HCT116 (cell line): ENCODE results near the gene ARL5B. TPM values are rescaled to one million over a fixed set of nuclear protein-coding genes. Genes with fewer than 3 reads are reported as not detected.

ENCODE experiments used
- ATAC-seq: fragments of 200-7000 bp; cut with Tn5 transposase; 2 replicates; pipeline ENCODE4 v1.9.1; 2020; ENCODE audit warnings: mild to moderate bottlenecking, moderate library complexity
- BruUV-seq: library from RNA; stranded (reverse); fragments of 400-500 nt; replicated peaks from 2 replicates; lab custom pipeline; 2021; lab: Mats Ljungman, UMichigan
- CTCF ChIA-PET: fragments of 300-600 bp; sonication (Branson Sonifier 250); formaldehyde crosslinking; loops from one replicate; lab custom pipeline; 2021; ENCODE audit warnings: antibody characterized with exemption; lab: Charles Lee
- POLR2A ChIA-PET: fragments of 300-600, 350-600 bp; sonication (Branson Sonifier 250); formaldehyde crosslinking; loops from one replicate; lab custom pipeline; 2021; ENCODE audit warnings: antibody characterized with exemption; lab: Charles Lee
- RAD21 ChIA-PET, 2 experiments: fragments of 300-600 bp; sonication (Branson Sonifier 250); formaldehyde crosslinking; loops; one replicate each; lab custom pipeline; 2023; ENCODE audit warnings: low total read pairs in 2 of 2; ENCODE audit not compliant: uncharacterized antibody in 2 of 2, unreplicated experiment in 2 of 2, low non-redundant PET in 1 of 2; lab: Charles Lee
- DNase-seq: peaks from one replicate; pipeline ENCODE4 v3.0.0-alpha.2; 2010; ENCODE audit warnings: low read depth, low spot score
- H2AFZ ChIP-seq: fragments of 200-600 bp; shearing (Covaris generic), sonication (generic); 2 replicates; pipeline ENCODE4 v1.6.1; 2017; ENCODE audit warnings: low read depth, mixed run types, mixed read lengths, antibody characterized with exemption, low read length; ENCODE audit not compliant: poor library complexity, severe bottlenecking
- H3K27ac ChIP-seq: 2 replicates; pipeline ENCODE4 v1.5.1; 2012; ENCODE audit warnings: low read depth, low read length
- H3K27me3 ChIP-seq: fragments of 200-600 bp; sonication (generic); 2 replicates; pipeline ENCODE4 v1.6.1; 2016; ENCODE audit warnings: mixed run types, low read length, mixed read lengths; ENCODE audit not compliant: insufficient read depth
- H3K36me3 ChIP-seq, 2 experiments: fragments of 200-500 bp in 1 of 2; fragments of 200-600 bp in 1 of 2; sonication (Bioruptor generic) in 1 of 2; sonication (generic) in 1 of 2; 2 replicates each; pipeline versions ENCODE4 v1.5.1 to v1.6.1; 2014 to 2016; ENCODE audit warnings: low read length in 2 of 2, inconsistent platforms in 1 of 2, mixed read lengths in 1 of 2, mixed run types in 1 of 2; ENCODE audit not compliant: insufficient read depth in 2 of 2, control insufficient read depth in 1 of 2
- H3K4me1 ChIP-seq, 2 experiments: fragments of 200-600 bp in 1 of 2; sonication (generic) in 1 of 2; 2 replicates each; pipeline versions ENCODE4 v1.5.1 to v1.6.1; 2012 to 2017; ENCODE audit warnings: low read length in 2 of 2, inconsistent platforms in 1 of 2, mild to moderate bottlenecking in 1 of 2, mixed read lengths in 1 of 2, mixed run types in 1 of 2, moderate library complexity in 1 of 2; ENCODE audit not compliant: insufficient read depth in 2 of 2, control insufficient read depth in 1 of 2
- H3K4me2 ChIP-seq: fragments of 200-600 bp; sonication (generic); 2 replicates; pipeline ENCODE4 v1.6.1; 2017; ENCODE audit warnings: mixed run types, low read length, mixed read lengths
- H3K4me3 ChIP-seq, 2 experiments: fragments of 200-600 bp in 1 of 2; sonication (generic) in 1 of 2; replicated peaks in 1 of 2; 2 replicates each; pipeline ENCODE4 v1.5.1; 2011 to 2016; ENCODE audit warnings: low read length in 2 of 2, control low read depth in 1 of 2, low read depth in 1 of 2, mild to moderate bottlenecking in 1 of 2, mixed read lengths in 1 of 2, mixed run types in 1 of 2
- H3K79me2 ChIP-seq: fragments of 200-600 bp; sonication (generic); 2 replicates; pipeline ENCODE4 v1.6.1; 2017; ENCODE audit warnings: mild to moderate bottlenecking, mixed run types, low read length, moderate library complexity, mixed read lengths; ENCODE audit not compliant: insufficient read depth
- H3K9ac ChIP-seq: fragments of 200-600 bp; sonication (generic); 2 replicates; pipeline ENCODE4 v1.6.1; 2016; ENCODE audit warnings: low read length, mixed read lengths
- H3K9me2 ChIP-seq: fragments of 200-600 bp; sonication (generic), shearing (Covaris generic); 2 replicates; pipeline ENCODE4 v1.6.1; 2017; ENCODE audit warnings: mixed run types, mild to moderate bottlenecking, moderate library complexity; ENCODE audit not compliant: insufficient read depth
- H3K9me3 ChIP-seq, 2 experiments: fragments of 200-500 bp in 1 of 2; fragments of 200-600 bp in 1 of 2; sonication (Bioruptor generic) in 1 of 2; sonication (generic) in 1 of 2; 2 replicates each; pipeline ENCODE4 v1.6.1; 2014 to 2017; ENCODE audit warnings: low read length in 2 of 2, mixed read lengths in 2 of 2, inconsistent platforms in 1 of 2, low read depth in 1 of 2, mild to moderate bottlenecking in 1 of 2, mixed run types in 1 of 2, moderate library complexity in 1 of 2; ENCODE audit not compliant: control insufficient read depth in 1 of 2, insufficient read depth in 1 of 2
- H4K20me1 ChIP-seq: fragments of 200-600 bp; sonication (generic), shearing (Covaris generic); 2 replicates; pipeline ENCODE4 v1.6.1; 2017; ENCODE audit warnings: mixed run types, mild to moderate bottlenecking, moderate library complexity; ENCODE audit not compliant: insufficient read depth
- CTCF ChIP-seq, 3 experiments: fragments of 200-600 bp in 1 of 3; sonication (generic) in 1 of 3; IDR thresholded peaks in 2 of 3; conservative IDR thresholded peaks in 1 of 3; 2 replicates each; pipeline ENCODE4 v1.5.1; 2012 to 2017; ENCODE audit warnings: low read depth in 2 of 3, low read length in 2 of 3, antibody characterized with exemption in 1 of 3, borderline replicate concordance in 1 of 3, control low read depth in 1 of 3, mild to moderate bottlenecking in 1 of 3, mixed read lengths in 1 of 3, mixed run types in 1 of 3, moderate library complexity in 1 of 3; ENCODE audit not compliant: insufficient read depth in 1 of 3
- EGR1 ChIP-seq: IDR thresholded peaks from 2 replicates; pipeline ENCODE4 v1.6.1; 2012; ENCODE audit warnings: low read depth
- EZH2phosphoT487 ChIP-seq: fragments of 200-600 bp; IDR thresholded peaks from 2 replicates; pipeline ENCODE4 v1.6.1; 2018; ENCODE audit warnings: antibody characterized with exemption, borderline replicate concordance
- FOSL1 ChIP-seq: IDR thresholded peaks from 2 replicates; pipeline ENCODE4 v1.6.1; 2012; ENCODE audit warnings: low read depth
- JUND ChIP-seq: IDR thresholded peaks from 2 replicates; pipeline ENCODE4 v1.6.1; 2012
- POLR2A ChIP-seq: IDR thresholded peaks from 2 replicates; pipeline ENCODE4 v1.7.0; 2011; ENCODE audit warnings: borderline replicate concordance; ENCODE audit not compliant: insufficient read depth, insufficient read length; ENCODE audit errors: extremely low read depth
- RAD21 ChIP-seq: IDR thresholded peaks from 2 replicates; pipeline ENCODE4 v1.6.1; 2012; ENCODE audit warnings: low read depth, mild to moderate bottlenecking
- SIN3A ChIP-seq: IDR thresholded peaks from 2 replicates; pipeline ENCODE4 v1.6.1; 2012; ENCODE audit warnings: low read depth
- SRF ChIP-seq: IDR thresholded peaks from 2 replicates; pipeline ENCODE4 v1.6.1; 2012; ENCODE audit warnings: low read depth
- TCF7L2 ChIP-seq: IDR thresholded peaks from 2 replicates; pipeline ENCODE4 v1.7.0; 2011; ENCODE audit warnings: borderline replicate concordance, inconsistent platforms; ENCODE audit not compliant: insufficient read depth, insufficient read length; ENCODE audit errors: extremely low read depth
- ZNF274 ChIP-seq: fragments of 200-500 bp; sonication (Bioruptor generic); IDR thresholded peaks from 2 replicates; pipeline ENCODE4 v1.6.1; 2014; ENCODE audit warnings: mild to moderate bottlenecking, low read depth, low read length, inconsistent platforms
- intact Hi-C: fragments of 100-400 bp; cut with micrococcal nuclease; formaldehyde crosslinking; loops from 2 replicates; pipeline ENCODE4 v1.10.0; 2022
- total RNA-seq: library from RNA; stranded (reverse); gene quantifications from one replicate; pipeline ENCODE4 v1.2.1, GENCODE V29; 2021; ENCODE audit not compliant: unreplicated experiment
- TF ChIP-seq, protein P1 (sequence below): IDR thresholded peaks from 2 replicates; pipeline ENCODE4 v1.6.1; 2012

Gene ARL5B
- total RNA-seq, 1 experiment from 2014 or later = 21.1 TPM

DNA sequence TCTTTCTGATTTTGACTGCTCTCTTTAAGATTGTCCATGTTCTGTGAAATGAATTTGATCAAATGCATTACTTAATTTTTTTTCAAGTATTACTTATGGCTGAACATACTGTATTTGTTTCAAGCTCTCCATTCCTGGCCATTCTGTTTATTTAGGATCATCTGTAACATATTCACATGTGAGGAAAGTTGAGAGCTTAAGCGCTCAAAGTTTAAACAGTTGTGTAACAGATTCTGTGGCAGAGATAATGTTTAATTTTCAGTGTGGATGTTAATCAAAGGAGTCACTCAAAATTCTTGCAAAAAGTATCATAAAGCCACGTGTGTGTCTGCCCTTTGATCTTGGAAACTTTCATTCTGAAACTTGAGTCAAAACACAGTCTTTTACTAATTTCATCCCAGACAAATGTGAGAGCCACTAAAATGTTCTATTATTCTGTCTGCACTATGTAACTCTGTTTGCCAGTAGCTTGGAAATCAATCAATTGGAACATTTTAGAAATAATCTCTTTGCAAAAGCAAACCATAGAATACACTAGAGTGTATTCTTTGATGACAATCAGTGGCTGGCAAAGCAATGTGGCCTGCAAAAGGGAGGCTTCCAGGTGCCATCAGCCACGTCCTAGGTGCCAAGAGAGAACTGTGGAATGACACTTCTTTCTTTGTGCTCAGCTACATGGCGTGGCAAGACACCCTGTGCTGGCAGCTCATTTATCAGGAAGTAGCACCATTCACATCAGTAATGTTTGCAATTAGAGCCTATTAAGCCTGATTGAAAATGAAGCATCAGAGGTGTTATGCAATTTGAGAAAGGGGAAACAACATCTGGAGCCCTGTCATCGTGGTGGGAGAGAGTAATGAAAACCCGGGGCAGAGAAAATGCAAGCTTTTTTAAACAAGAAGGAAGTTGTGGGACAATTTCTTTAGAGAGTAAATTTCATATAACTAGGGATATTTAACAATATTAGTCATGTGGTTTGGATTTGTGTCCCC is 40.9 kb downstream of the ARL5B start:
- ATAC-seq = no peak
- TF ChIP-seq SRF = no peak
- TF ChIP-seq ZNF274 = no peak
- no peak for TF ChIP-seq TCF7L2
- no peak for TF ChIP-seq JUND
- no peak for TF ChIP-seq EGR1
- TF ChIP-seq SIN3A = no peak
- TF ChIP-seq, protein P1, sequence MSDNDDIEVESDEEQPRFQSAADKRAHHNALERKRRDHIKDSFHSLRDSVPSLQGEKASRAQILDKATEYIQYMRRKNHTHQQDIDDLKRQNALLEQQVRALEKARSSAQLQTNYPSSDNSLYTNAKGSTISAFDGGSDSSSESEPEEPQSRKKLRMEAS = no peak
- no peak for TF ChIP-seq FOSL1
- TF ChIP-seq CTCF (IDR thresholded peaks at IDR 0.05 in 2 of 3, conservative IDR thresholded peaks at IDR 0.05 in 1 of 3; ENCODE audit: borderline replicate concordance in 1 of 3, insufficient read depth in 1 of 3, low read depth in 2 of 3, low read length in 2 of 3) = no peak
- TF ChIP-seq EZH2phosphoT487 = no peak
- no peak for TF ChIP-seq RAD21
- no peak for TF ChIP-seq POLR2A
- H3K4me3 ChIP-seq = no peak overlapping the region
- intact Hi-C loops = no loop called here
- H4K20me1 ChIP-seq = no peaks in the 10 kb centered on the region
- no TSS peak for BruUV-seq
- no peak overlapping the region for H3K9ac ChIP-seq
- CTCF ChIA-PET = interaction anchor here (1.0 to 1.4 kb wide), 2 partner anchors 16 to 23 kb away, joined by 3 to 4 read pairs; no protein-coding TSS in a partner anchor
- RAD21 ChIA-PET = no interaction called here
- H3K9me3 ChIP-seq = no peaks in the 10 kb centered on the region
- POLR2A ChIA-PET = no interaction called here
- H3K36me3 ChIP-seq = no peaks in the 10 kb centered on the region
- H3K4me1 ChIP-seq = peaks cover 0 to 4% of the 10 kb centered on the region in 2 experiments; a peak in 1 of 4 replicates
- no peak overlapping the region for H3K27ac ChIP-seq
- DNase-seq = no peak
- H2AFZ ChIP-seq = no peak overlapping the region
- no peaks in the 10 kb centered on the region for H3K9me2 ChIP-seq
- no peak overlapping the region for H3K4me2 ChIP-seq
- H3K27me3 ChIP-seq = no peaks in the 10 kb centered on the region; the same call in 1 of the 2 replicates
- H3K79me2 ChIP-seq = no peaks in the 10 kb centered on the region
